HG03565 (cell line): Measurements from ENCODE around the gene CCL25.

Experiments
- ATAC-seq: cut with Tn5 transposase; IDR thresholded peaks from one replicate; pipeline ENCODE4 v1.9.1; 2021; ENCODE audit warnings: mild to moderate bottlenecking, moderate library complexity; ENCODE audit not compliant: unreplicated experiment

Gene CCL25

DNA sequence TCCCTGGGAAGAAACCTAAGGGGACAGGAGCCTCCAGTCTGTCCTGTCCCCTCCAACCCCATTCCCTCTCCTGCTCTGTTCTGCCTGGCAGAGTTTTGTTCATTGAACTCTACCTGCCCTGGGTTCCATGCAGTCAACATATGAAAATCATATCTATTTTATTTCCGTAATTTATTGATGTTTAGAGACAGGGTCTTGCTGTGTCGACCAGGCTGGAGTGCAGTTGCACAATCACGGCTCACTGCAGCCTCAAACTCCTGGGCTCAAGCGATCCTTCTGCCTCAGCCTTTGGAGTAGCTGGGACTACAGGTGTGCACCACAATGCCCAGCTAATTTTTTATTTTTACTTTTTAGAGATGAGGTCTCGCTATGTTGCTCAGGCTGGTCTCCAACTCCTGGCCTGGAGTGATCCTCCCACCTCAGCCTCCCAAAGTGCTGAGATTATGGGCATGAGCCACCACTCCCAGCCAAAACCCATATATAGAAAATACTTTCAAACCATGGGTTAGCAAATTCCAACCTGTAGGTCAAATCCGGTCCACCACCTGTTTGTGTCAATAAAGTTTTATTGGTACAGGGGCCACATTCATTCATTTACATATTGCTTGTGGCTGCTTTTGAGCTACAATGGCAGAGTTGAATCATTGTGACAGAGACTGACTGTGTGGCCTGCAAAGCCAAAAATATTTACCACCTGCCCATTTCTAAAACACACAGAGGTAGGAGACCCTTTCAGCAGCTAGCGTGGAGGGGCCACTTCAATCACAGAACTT, 57.5 kb downstream of the CCL25 start:
- ATAC-seq: no peak

DNA sequence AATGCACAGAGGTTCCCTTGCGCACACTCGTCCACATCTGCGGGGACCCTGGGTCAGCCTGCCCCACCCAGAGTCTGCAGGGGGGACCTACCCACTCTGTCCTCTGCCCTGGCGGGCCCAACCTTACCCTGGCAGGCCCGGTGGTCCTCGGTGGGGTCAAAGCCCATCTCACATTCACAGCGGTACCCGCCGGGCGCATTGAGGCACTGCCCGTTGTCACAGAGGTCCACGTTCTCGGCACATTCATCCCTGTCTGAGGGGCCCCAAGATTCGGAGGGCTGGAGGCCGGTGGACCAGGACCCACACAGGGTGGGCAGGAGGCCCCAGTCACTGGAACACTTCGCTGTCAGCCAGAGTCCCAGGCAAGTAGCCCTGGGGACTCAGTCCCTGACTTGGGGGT, 58.4 kb downstream of the CCL25 start:
- no peak for ATAC-seq

DNA sequence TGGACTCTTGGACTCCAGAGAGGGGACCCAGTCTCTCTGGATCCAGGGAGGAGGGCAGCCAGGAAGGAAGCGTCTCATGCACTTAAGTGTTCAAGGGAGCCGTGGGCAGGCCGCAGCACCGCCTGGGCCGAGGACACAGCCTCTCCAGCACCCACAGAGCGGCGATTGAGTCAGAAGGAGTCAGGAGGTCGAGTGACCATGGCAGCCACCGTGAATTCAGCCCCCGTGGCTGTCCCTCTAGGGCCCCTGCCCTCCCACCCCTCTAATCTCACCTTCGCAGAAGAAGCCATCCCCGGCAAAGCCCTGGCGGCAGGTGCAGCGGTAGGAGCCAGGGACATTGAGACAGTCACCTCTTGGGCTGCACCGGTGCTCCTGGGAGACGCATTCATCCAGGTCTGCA, 58.8 kb downstream of the CCL25 start:
- no peak for ATAC-seq
